ENCODE data around the gene KLC3.

KLC3 gene

GRCh38 chr19:45376045-45376724, 35.6 kb downstream of the KLC3 start:
- Histone ChIP-seq H3K4me2 (ENCODE audit: low read length) (no peak overlapping the region), H3K9me3 (ENCODE audit: control insufficient read depth, insufficient read depth, low read length) (no peaks in the 10 kb centered on the region), H3K36me3 (ENCODE audit: control insufficient read depth, low read length) (no peaks in the 10 kb centered on the region), H3K4me1 (ENCODE audit: control insufficient read depth, low read length) (peaks cover 3% of the 10 kb centered on the region; the same call in 1 of the 2 replicates), H3K9me2 (replicated peaks; ENCODE audit: control insufficient read depth, low read length) (no peaks in the 10 kb centered on the region), H3F3A (ENCODE audit: control insufficient read depth, insufficient read depth) (no peaks in the 10 kb centered on the region), H3K27me3 (ENCODE audit: control insufficient read depth, low read length) (no peaks in the 10 kb centered on the region), H3K4me3 (ENCODE audit: low read length) (no peak overlapping the region), H3K27ac (ENCODE audit: low read depth, low read length) (no peak overlapping the region), H3K79me2 (ENCODE audit: control insufficient read depth, low read length) (no peaks in the 10 kb centered on the region), H4K20me1 (ENCODE audit: control insufficient read depth, insufficient read depth, low read depth, low read length) (no peaks in the 10 kb centered on the region)
- no peak for TF ChIP-seq EZH2phosphoT487 (IDR thresholded peaks at IDR 0.05; ENCODE audit: borderline replicate concordance, low read length)
- TF ChIP-seq, protein P1, sequence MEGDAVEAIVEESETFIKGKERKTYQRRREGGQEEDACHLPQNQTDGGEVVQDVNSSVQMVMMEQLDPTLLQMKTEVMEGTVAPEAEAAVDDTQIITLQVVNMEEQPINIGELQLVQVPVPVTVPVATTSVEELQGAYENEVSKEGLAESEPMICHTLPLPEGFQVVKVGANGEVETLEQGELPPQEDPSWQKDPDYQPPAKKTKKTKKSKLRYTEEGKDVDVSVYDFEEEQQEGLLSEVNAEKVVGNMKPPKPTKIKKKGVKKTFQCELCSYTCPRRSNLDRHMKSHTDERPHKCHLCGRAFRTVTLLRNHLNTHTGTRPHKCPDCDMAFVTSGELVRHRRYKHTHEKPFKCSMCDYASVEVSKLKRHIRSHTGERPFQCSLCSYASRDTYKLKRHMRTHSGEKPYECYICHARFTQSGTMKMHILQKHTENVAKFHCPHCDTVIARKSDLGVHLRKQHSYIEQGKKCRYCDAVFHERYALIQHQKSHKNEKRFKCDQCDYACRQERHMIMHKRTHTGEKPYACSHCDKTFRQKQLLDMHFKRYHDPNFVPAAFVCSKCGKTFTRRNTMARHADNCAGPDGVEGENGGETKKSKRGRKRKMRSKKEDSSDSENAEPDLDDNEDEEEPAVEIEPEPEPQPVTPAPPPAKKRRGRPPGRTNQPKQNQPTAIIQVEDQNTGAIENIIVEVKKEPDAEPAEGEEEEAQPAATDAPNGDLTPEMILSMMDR (IDR thresholded peaks at IDR 0.05; ENCODE audit: low read depth, low read length, poor library complexity, severe bottlenecking): no peak

GRCh38 chr19:45380107-45380506, 39.6 kb downstream of the KLC3 start:
- Histone ChIP-seq H3F3A (ENCODE audit: control insufficient read depth, insufficient read depth) (no peaks in the 10 kb centered on the region), H3K4me1 (ENCODE audit: control insufficient read depth, low read length) (no peaks in the 10 kb centered on the region), H3K27me3 (ENCODE audit: control insufficient read depth, low read length) (no peaks in the 10 kb centered on the region), H3K4me3 (ENCODE audit: low read length) (no peak overlapping the region), H3K79me2 (ENCODE audit: control insufficient read depth, low read length) (no peaks in the 10 kb centered on the region), H3K9me2 (replicated peaks; ENCODE audit: control insufficient read depth, low read length) (no peaks in the 10 kb centered on the region), H4K20me1 (ENCODE audit: control insufficient read depth, insufficient read depth, low read depth, low read length) (no peaks in the 10 kb centered on the region), H3K9me3 (ENCODE audit: control insufficient read depth, insufficient read depth, low read length) (no peaks in the 10 kb centered on the region), H3K4me2 (ENCODE audit: low read length) (no peak overlapping the region), H3K36me3 (ENCODE audit: control insufficient read depth, low read length) (no peaks in the 10 kb centered on the region), H3K27ac (ENCODE audit: low read depth, low read length) (no peak overlapping the region)
- TF ChIP-seq, protein P1 (IDR thresholded peaks at IDR 0.05; ENCODE audit: low read depth, low read length, poor library complexity, severe bottlenecking): no peak
- TF ChIP-seq EZH2phosphoT487 (IDR thresholded peaks at IDR 0.05; ENCODE audit: borderline replicate concordance, low read length): no peak

DNA sequence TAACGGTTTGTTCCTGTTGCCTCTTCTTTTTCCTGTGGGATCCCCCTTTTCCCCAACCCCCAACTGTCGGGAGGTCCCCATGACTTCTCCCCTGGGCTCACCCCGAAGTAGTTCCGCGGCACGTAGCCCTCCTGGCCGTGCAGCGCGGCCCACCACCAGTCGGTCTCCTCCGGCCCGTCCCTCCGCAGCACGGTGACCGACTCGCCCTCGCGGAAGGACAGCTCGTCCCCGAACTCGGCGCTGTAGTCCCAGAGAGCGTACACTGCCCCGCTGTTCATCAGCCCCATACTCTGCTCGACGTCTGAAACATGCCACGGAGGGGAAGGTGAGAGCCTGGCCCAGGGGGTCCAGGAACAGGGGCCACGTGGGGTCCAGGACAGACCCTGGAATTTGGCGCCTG, 41.9 kb downstream of the KLC3 start:
- no peaks in the 10 kb centered on the region for H3K27me3 ChIP-seq (ENCODE audit: control insufficient read depth, low read length)
- H3K4me1 ChIP-seq (ENCODE audit: control insufficient read depth, low read length): peaks cover 4% of the 10 kb centered on the region
- TF ChIP-seq, protein P1 (IDR thresholded peaks at IDR 0.05; ENCODE audit: low read depth, low read length, poor library complexity, severe bottlenecking): no peak
- TF ChIP-seq EZH2phosphoT487 (IDR thresholded peaks at IDR 0.05; ENCODE audit: borderline replicate concordance, low read length): no peak
- H3K9me2 ChIP-seq (replicated peaks; ENCODE audit: control insufficient read depth, low read length): no peaks in the 10 kb centered on the region
- H3K36me3 ChIP-seq (ENCODE audit: control insufficient read depth, low read length): no peaks in the 10 kb centered on the region
- H3K79me2 ChIP-seq (ENCODE audit: control insufficient read depth, low read length): no peaks in the 10 kb centered on the region
- H4K20me1 ChIP-seq (ENCODE audit: control insufficient read depth, insufficient read depth, low read depth, low read length): no peaks in the 10 kb centered on the region
- H3F3A ChIP-seq (ENCODE audit: control insufficient read depth, insufficient read depth): no peaks in the 10 kb centered on the region
- no peaks in the 10 kb centered on the region for H3K9me3 ChIP-seq (ENCODE audit: control insufficient read depth, insufficient read depth, low read length)
- no peak overlapping the region for H3K27ac ChIP-seq (ENCODE audit: low read depth, low read length)
- H3K4me2 ChIP-seq (ENCODE audit: low read length): no peak overlapping the region
- H3K4me3 ChIP-seq (ENCODE audit: low read length): no peak overlapping the region
